Measurements from ENCODE around the gene UBA3. TPM values are rescaled to one million over a fixed set of nuclear protein-coding genes. Genes with fewer than 3 reads are reported as not detected.

Gene UBA3
- total RNA-seq, 1 experiment from 2014 or later, result 77.6 TPM

GRCh38 chr3:69081583-69082262, 1.6 kb upstream of the UBA3 start:
- DNase-seq (ENCODE audit: low spot score), result no peak
- in situ Hi-C loops (cut with HindIII; ENCODE audit: low sequenced_read_pairs), result no loop called here

- in situ Hi-C loops (cut with HindIII; ENCODE audit: low sequenced_read_pairs), result no loop called here
- DNase-seq (ENCODE audit: low spot score), result peak; percentile 19
These were observed 651 bp downstream of the UBA3 start for GRCh38 chr3:69079269-69080159.

GRCh38 chr3:69072928-69073327, 7.2 kb downstream of the UBA3 start:
- no peak for DNase-seq (ENCODE audit: low spot score)
- in situ Hi-C loops (cut with HindIII; ENCODE audit: low sequenced_read_pairs), result no loop called here

GRCh38 chr3:69066121-69066520, 14.0 kb downstream of the UBA3 start:
- in situ Hi-C loops (cut with HindIII; ENCODE audit: low sequenced_read_pairs), result no loop called here
- DNase-seq (ENCODE audit: low spot score), result no peak

- in situ Hi-C loops (cut with HindIII; ENCODE audit: low sequenced_read_pairs), result no loop called here
- DNase-seq (ENCODE audit: low spot score), result no peak
These were observed 14.7 kb downstream of the UBA3 start for GRCh38 chr3:69065318-69065964.

GRCh38 chr3:69063636-69064035, 16.5 kb downstream of the UBA3 start:
- no peak for DNase-seq (ENCODE audit: low spot score)
- in situ Hi-C loops (cut with HindIII; ENCODE audit: low sequenced_read_pairs), result no loop called here

- no peak for DNase-seq (ENCODE audit: low spot score)
- in situ Hi-C loops (cut with HindIII; ENCODE audit: low sequenced_read_pairs), result no loop called here
These were observed 20.5 kb downstream of the UBA3 start for GRCh38 chr3:69059688-69060087.

GRCh38 chr3:69058947-69059224, 21.3 kb downstream of the UBA3 start:
- in situ Hi-C loops (cut with HindIII; ENCODE audit: low sequenced_read_pairs), result no loop called here

GRCh38 chr3:69058180-69058946, 21.8 kb downstream of the UBA3 start:
- in situ Hi-C loops (cut with HindIII; ENCODE audit: low sequenced_read_pairs), result no loop called here
- DNase-seq (ENCODE audit: low spot score), result no peak

More at GRCh38 chr3:69058947-69059224, 21.3 kb downstream of the UBA3 start:
- no peak for DNase-seq (ENCODE audit: low spot score)

- no peak for DNase-seq (ENCODE audit: low spot score)
- in situ Hi-C loops (cut with HindIII; ENCODE audit: low sequenced_read_pairs), result no loop called here
These were observed 27.7 kb downstream of the UBA3 start for GRCh38 chr3:69052472-69052898.

GRCh38 chr3:69051756-69052471, 28.3 kb downstream of the UBA3 start, which contains the start of gene TMF1:
TSS of gene TMF1 (minus strand) at chr3:69052333. CDS start at chr3:69052086, 247 bp downstream.
- in situ Hi-C loops (cut with HindIII; ENCODE audit: low sequenced_read_pairs), result no loop called here

GRCh38 chr3:69048990-69049389, 31.2 kb downstream of the UBA3 start:
- DNase-seq (ENCODE audit: low spot score), result no peak
- in situ Hi-C loops (cut with HindIII; ENCODE audit: low sequenced_read_pairs), result no loop called here

More at GRCh38 chr3:69051756-69052471, 28.3 kb downstream of the UBA3 start, which contains the start of gene TMF1:
- peak; percentile 98 for DNase-seq (ENCODE audit: low spot score)

- no peak for DNase-seq (ENCODE audit: low spot score)
- in situ Hi-C loops (cut with HindIII; ENCODE audit: low sequenced_read_pairs), result no loop called here
These were observed 35.6 kb downstream of the UBA3 start for GRCh38 chr3:69044608-69045007.

GRCh38 chr3:69033470-69033869, 46.7 kb downstream of the UBA3 start:
- in situ Hi-C loops (cut with HindIII; ENCODE audit: low sequenced_read_pairs), result no loop called here
- DNase-seq (ENCODE audit: low spot score), result no peak

- DNase-seq (ENCODE audit: low spot score), result no peak
- in situ Hi-C loops (cut with HindIII; ENCODE audit: low sequenced_read_pairs), result no loop called here
These were observed 47.4 kb downstream of the UBA3 start for GRCh38 chr3:69032737-69033136.

- DNase-seq (ENCODE audit: low spot score), result no peak
- in situ Hi-C loops (cut with HindIII; ENCODE audit: low sequenced_read_pairs), result no loop called here
These were observed 48.0 kb downstream of the UBA3 start for GRCh38 chr3:69032142-69032541.

GRCh38 chr3:69031635-69032034, 48.5 kb downstream of the UBA3 start:
- in situ Hi-C loops (cut with HindIII; ENCODE audit: low sequenced_read_pairs), result no loop called here
- DNase-seq (ENCODE audit: low spot score), result no peak

GRCh38 chr3:69020857-69021256, 59.3 kb downstream of the UBA3 start:
- DNase-seq (ENCODE audit: low spot score), result no peak
- in situ Hi-C loops (cut with HindIII; ENCODE audit: low sequenced_read_pairs), result no loop called here

GRCh38 chr3:69020424-69020823, 59.7 kb downstream of the UBA3 start:
- in situ Hi-C loops (cut with HindIII; ENCODE audit: low sequenced_read_pairs), result no loop called here
- no peak for DNase-seq (ENCODE audit: low spot score)
